GM12878 (cell line): Measurements from ENCODE around the gene GLB1L. TPM values are rescaled to one million over a fixed set of nuclear protein-coding genes. Genes with fewer than 3 reads are reported as not detected.

ENCODE experiments used
- ATAC-seq: fragments of 200-7000 bp; cut with Tn5 transposase; 3 replicates; pipeline ENCODE4 v1.9.1; 2020; ENCODE audit warnings: mild to moderate bottlenecking, moderate library complexity
- BruUV-seq: library from RNA; stranded (reverse); fragments of 400-500 nt; replicated peaks from 2 replicates; lab custom pipeline; 2021; lab: Mats Ljungman, UMichigan
- CTCF ChIA-PET: fragments of 300-600 bp; sonication (Branson Sonifier 250); formaldehyde crosslinking; extraction: SDS; loops from one replicate; lab custom pipeline; 2021; ENCODE audit warnings: inconsistent platforms; lab: Yijun Ruan, JAX
- POLR2A ChIA-PET: fragments of 350-600 bp; formaldehyde crosslinking; extraction: SDS; loops from one replicate; lab custom pipeline; 2021; ENCODE audit warnings: inconsistent platforms; lab: Charles Lee
- RAD21 ChIA-PET: fragments of 300-600 bp; sonication (Branson Sonifier 250); formaldehyde crosslinking; loops from one replicate; lab custom pipeline; 2023; ENCODE audit warnings: antibody characterized with exemption; ENCODE audit not compliant: unreplicated experiment; lab: Charles Lee
- SMC1A ChIA-PET: fragments of 300-600 bp; sonication (Branson Sonifier 250); formaldehyde crosslinking; loops from one replicate; lab custom pipeline; 2023; ENCODE audit not compliant: unreplicated experiment, uncharacterized antibody; lab: Charles Lee
- DNase-seq: peaks from one replicate; pipeline ENCODE4 v3.0.0-alpha.2; 2011; ENCODE audit warnings: low read depth, low spot score
- FAIRE-seq: peaks from 3 replicates; lab custom pipeline; 2011; peaks lifted over from hg19 to GRCh38; lab: Jason Lieb, UNC
- H2AFZ ChIP-seq: 2 replicates; pipeline ENCODE4 v1.6.0; 2011; ENCODE audit warnings: low read depth, low read length, control low read depth; ENCODE audit not compliant: control insufficient read depth
- H3K27ac ChIP-seq: 2 replicates; pipeline ENCODE4 v1.5.1; 2011; ENCODE audit warnings: control low read depth; ENCODE audit not compliant: control insufficient read depth, insufficient read depth
- H3K27me3 ChIP-seq, 2 experiments: replicated peaks in 1 of 2; 2 replicates each; pipeline versions ENCODE4 v1.6.0 to v1.6.1; 2011; ENCODE audit warnings: low read length in 1 of 2; ENCODE audit not compliant: control insufficient read depth in 2 of 2, insufficient read depth in 2 of 2
- H3K36me3 ChIP-seq, 2 experiments: 2 replicates each; pipeline ENCODE4 v1.5.1; 2011; ENCODE audit warnings: low read length in 1 of 2; ENCODE audit not compliant: control insufficient read depth in 2 of 2, insufficient read depth in 2 of 2
- H3K4me1 ChIP-seq: 2 replicates; pipeline ENCODE4 v1.6.1; 2011; ENCODE audit warnings: mild to moderate bottlenecking, low read length, moderate library complexity, mixed read lengths; ENCODE audit not compliant: control insufficient read depth, insufficient read depth
- H3K4me2 ChIP-seq: 2 replicates; pipeline ENCODE4 v1.6.0; 2011; ENCODE audit warnings: control low read depth; ENCODE audit not compliant: control insufficient read depth, insufficient read depth
- H3K4me3 ChIP-seq: fragments of 200-600 bp; sonication (generic); 2 replicates; pipeline ENCODE4 v1.5.1; 2016
- H3K79me2 ChIP-seq: 2 replicates; pipeline ENCODE4 v1.6.0; 2011; ENCODE audit warnings: low read length; ENCODE audit not compliant: control insufficient read depth, insufficient read depth
- H3K9ac ChIP-seq: 2 replicates; pipeline ENCODE4 v1.8.0; 2011; ENCODE audit warnings: low read length, control low read depth, mixed read lengths; ENCODE audit not compliant: control insufficient read depth, insufficient read depth
- H3K9me3 ChIP-seq: replicated peaks from 3 replicates; pipeline ENCODE4 v1.5.1; 2011; ENCODE audit warnings: mild to moderate bottlenecking, low read length; ENCODE audit not compliant: control insufficient read depth, insufficient read depth
- H4K20me1 ChIP-seq: 2 replicates; pipeline ENCODE4 v1.6.0; 2011; ENCODE audit not compliant: control insufficient read depth, insufficient read depth
- BMI1 ChIP-seq: fragments of 450-650 bp; IDR thresholded peaks from 2 replicates; pipeline ENCODE4 v1.6.1; 2016; ENCODE audit warnings: mild to moderate bottlenecking, moderate library complexity, borderline replicate concordance
- E2F4 ChIP-seq: IDR thresholded peaks from 2 replicates; pipeline ENCODE4 v1.6.1; 2012; ENCODE audit warnings: low read depth, low read length, improper control_type of control experiment
- EGR1 ChIP-seq, 2 experiments: IDR thresholded peaks; 1 replicate in 1 of 2; 2 replicates in 1 of 2; pipeline ENCODE4 v1.6.1; 2011 to 2012; ENCODE audit warnings: low read depth in 2 of 2, low read length in 2 of 2, borderline replicate concordance in 1 of 2, mild to moderate bottlenecking in 1 of 2, moderate library complexity in 1 of 2
- FOS ChIP-seq: IDR thresholded peaks from 3 replicates; pipeline ENCODE4 v1.6.1; 2011; ENCODE audit warnings: borderline replicate concordance; ENCODE audit not compliant: insufficient read length; ENCODE audit errors: extremely low read depth
- MTA2 ChIP-seq: fragments of 450-650 bp; IDR thresholded peaks from 2 replicates; pipeline ENCODE4 v1.6.1; 2016; ENCODE audit warnings: low read depth, mild to moderate bottlenecking, moderate library complexity
- NKRF ChIP-seq: fragments of 450-650 bp; conservative IDR thresholded peaks from 2 replicates; pipeline ENCODE4 v1.6.1; 2017; ENCODE audit warnings: mild to moderate bottlenecking, moderate library complexity
- NR2F1 ChIP-seq: fragments of 450-650 bp; conservative IDR thresholded peaks from 2 replicates; pipeline ENCODE4 v1.6.1; 2017; ENCODE audit warnings: mild to moderate bottlenecking
- SUPT20H ChIP-seq: IDR thresholded peaks from 2 replicates; pipeline ENCODE4 v1.6.1; 2011; ENCODE audit warnings: low read depth, mild to moderate bottlenecking, low read length, moderate library complexity, borderline replicate concordance; ENCODE audit not compliant: control insufficient read depth
- SUZ12 ChIP-seq: fragments of 200-600 bp; sonication (generic); IDR thresholded peaks from one replicate; pipeline ENCODE4 v1.6.1; 2018; ENCODE audit warnings: antibody characterized with exemption, mild to moderate bottlenecking; ENCODE audit not compliant: unreplicated experiment
- ZBED1 ChIP-seq: IDR thresholded peaks from 2 replicates; pipeline ENCODE4 v1.6.1; 2016; ENCODE audit warnings: borderline replicate concordance
- ZBTB11 ChIP-seq: fragments of 450-650 bp; formaldehyde crosslinking; IDR thresholded peaks from 2 replicates; pipeline ENCODE4 v1.5.0; 2022; ENCODE audit warnings: mild to moderate bottlenecking, missing genetic modification characterization
- ZNF592 ChIP-seq: fragments of 450-650 bp; IDR thresholded peaks from 2 replicates; pipeline ENCODE4 v1.6.1; 2017; ENCODE audit warnings: mild to moderate bottlenecking, moderate library complexity
- WGBS: methylation state at CpG from one replicate; pipeline ENCODE4 v1.1.6; 2016; ENCODE audit warnings: low lambda C conversion rate; ENCODE audit not compliant: insufficient replicate concordance, insufficient coverage; ENCODE audit errors: missing lambda C conversion rate; 5-methylcytosine and 5-hydroxymethylcytosine counted together
- in situ Hi-C: fragments of 300-500 bp; cut with MboI; formaldehyde crosslinking; loops from 9 replicates; pipeline ENCODE4 v1.14.3; 2018; ENCODE audit warnings: mixed read lengths
- intact Hi-C: fragments of 100-400 bp; cut with micrococcal nuclease; formaldehyde crosslinking; loops from one replicate; pipeline ENCODE4 v1.14.2; 2022; ENCODE audit not compliant: unreplicated experiment
- polyA plus RNA-seq, 11 experiments: library from polyadenylated mRNA; depleted of rRNA in 4 of 11; unstranded in 6 of 11; stranded (reverse) in 5 of 11; fragments of >200 nt; fragmentation: Nextera tagmentation in 4 of 11; fragmentation: Illumina TruSeq in 1 of 11; extraction: Ambion mirVana in 4 of 11; extraction: Trizol in 1 of 11; gene quantifications; 1 replicate in 1 of 11; 2 replicates in 10 of 11; pipeline versions ENCODE4 v1.2.1 to v1.2.3, GENCODE V29; 2011 to 2016; ENCODE audit warnings: inconsistent platforms in 2 of 11, missing spikeins in 2 of 11, low read depth in 1 of 11
- total RNA-seq, 4 experiments: library from RNA; depleted of rRNA in 3 of 4; stranded (reverse); fragments of >200 nt in 3 of 4; fragmentation: Illumina TruSeq in 1 of 4; extraction: Trizol in 1 of 4; gene quantifications; 2 replicates each; pipeline versions ENCODE4 v1.2.1 to v1.2.3, GENCODE V29; 2013 to 2021

GLB1L gene
- total and polyA plus RNA-seq, 10 of the 15 experiments (the other 5 are each of a cell fraction or from before 2014, with no cell fraction given): 0.29 to 4.6 (median 2.7) TPM

GRCh38 chr2:219287580-219288265 is 42.5 kb upstream of the GLB1L start:
- in situ Hi-C loops: no loop called here
- peaks cover 0 to 3% of the 10 kb centered on the region in 2 experiments; a peak in 2 of 4 replicates for H3K27me3 ChIP-seq
- no peak overlapping the region for H2AFZ ChIP-seq
- intact Hi-C loops: no loop called here
- SMC1A ChIA-PET: no interaction called here
- no peak overlapping the region for H3K4me3 ChIP-seq
- H3K9me3 ChIP-seq: no peaks in the 10 kb centered on the region
- H3K79me2 ChIP-seq: no peaks in the 10 kb centered on the region
- 76% methylated on average over 10 of the region's 10 CpGs for WGBS
- POLR2A ChIA-PET: no interaction called here
- H3K4me1 ChIP-seq: no peaks in the 10 kb centered on the region
- FAIRE-seq (no peak), ATAC-seq (no peak; the same call in 2 of the 3 replicates), DNase-seq (no peak)
- CTCF ChIA-PET: interaction anchor here (1.1 to 2.1 kb wide), 4 partner anchors 8 to 131 kb away, joined by 3 to 18 read pairs (median 7); no protein-coding TSS in a partner anchor
- H4K20me1 ChIP-seq: no peaks in the 10 kb centered on the region
- RAD21 ChIA-PET: interaction anchor here (1.0 kb wide), 1 partner anchor 36 kb away, joined by 4 read pairs; no protein-coding TSS in a partner anchor
- H3K9ac ChIP-seq: no peak overlapping the region
- H3K4me2 ChIP-seq: no peak overlapping the region
- H3K27ac ChIP-seq: no peak overlapping the region
- no peaks in the 10 kb centered on the region; a peak in 1 of 4 replicates for H3K36me3 ChIP-seq
- no TSS peak for BruUV-seq
- TF ChIP-seq NR2F1 (no peak), MTA2 (no peak), E2F4 (no peak), FOS (no peak), SUPT20H (no peak), NKRF (no peak), ZNF592 (no peak), ZBTB11 (CRISPR knock-in tag) (no peak), ZBED1 (no peak), EGR1 (IDR thresholded peaks at IDR 0.05; ENCODE audit: borderline replicate concordance in 1 of 2, low read depth in 2 of 2, low read length in 2 of 2) (no peak), BMI1 (no peak), SUZ12 (no peak)
